ENCODE data around the gene MVB12A. TPM values are rescaled to one million over a fixed set of nuclear protein-coding genes. Genes with fewer than 3 reads are reported as not detected.
A peak's percentile ranks its signal among the peaks of the same experiment; 100 is the strongest.

The MVB12A gene
- polyA plus RNA-seq, 3 donors: 43.2 to 47.8 (median 43.7) TPM

DNA sequence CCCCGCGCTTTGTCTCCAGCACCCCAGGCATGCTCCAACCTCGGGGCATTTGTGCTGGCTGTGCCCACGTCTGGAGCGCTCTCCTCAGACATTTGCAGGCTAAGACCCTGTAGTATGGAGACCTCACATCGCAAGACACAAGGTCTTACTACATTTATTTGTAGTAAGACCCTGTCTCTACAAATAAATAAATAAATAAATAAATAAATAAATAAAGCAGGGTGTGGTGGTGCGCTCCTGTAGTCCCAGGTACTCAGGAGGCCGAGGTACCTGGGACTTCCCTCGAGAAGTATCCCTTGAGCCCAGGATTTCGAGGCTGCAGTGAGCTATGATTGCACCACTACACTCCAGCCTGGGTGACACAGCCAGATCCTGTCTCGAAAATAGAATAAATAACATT, 36.3 kb downstream of the MVB12A start:
- TF ChIP-seq, protein P1, sequence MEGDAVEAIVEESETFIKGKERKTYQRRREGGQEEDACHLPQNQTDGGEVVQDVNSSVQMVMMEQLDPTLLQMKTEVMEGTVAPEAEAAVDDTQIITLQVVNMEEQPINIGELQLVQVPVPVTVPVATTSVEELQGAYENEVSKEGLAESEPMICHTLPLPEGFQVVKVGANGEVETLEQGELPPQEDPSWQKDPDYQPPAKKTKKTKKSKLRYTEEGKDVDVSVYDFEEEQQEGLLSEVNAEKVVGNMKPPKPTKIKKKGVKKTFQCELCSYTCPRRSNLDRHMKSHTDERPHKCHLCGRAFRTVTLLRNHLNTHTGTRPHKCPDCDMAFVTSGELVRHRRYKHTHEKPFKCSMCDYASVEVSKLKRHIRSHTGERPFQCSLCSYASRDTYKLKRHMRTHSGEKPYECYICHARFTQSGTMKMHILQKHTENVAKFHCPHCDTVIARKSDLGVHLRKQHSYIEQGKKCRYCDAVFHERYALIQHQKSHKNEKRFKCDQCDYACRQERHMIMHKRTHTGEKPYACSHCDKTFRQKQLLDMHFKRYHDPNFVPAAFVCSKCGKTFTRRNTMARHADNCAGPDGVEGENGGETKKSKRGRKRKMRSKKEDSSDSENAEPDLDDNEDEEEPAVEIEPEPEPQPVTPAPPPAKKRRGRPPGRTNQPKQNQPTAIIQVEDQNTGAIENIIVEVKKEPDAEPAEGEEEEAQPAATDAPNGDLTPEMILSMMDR (IDR thresholded peaks at IDR 0.05): no peak
- no peak for DNase-seq
- H3K27me3 Mint-ChIP-seq (ENCODE audit: low read depth in 3 of 3): peaks cover 47 to 56% (median 50%) of the 10 kb centered on the region in 3 donors
- H4K20me1 ChIP-seq (ENCODE audit: insufficient read depth, low read length): no peaks in the 10 kb centered on the region
- 82% methylated on average over 6 of the region's 11 CpGs for WGBS (ENCODE audit: insufficient coverage)
- H3K9ac ChIP-seq (ENCODE audit: insufficient read depth, low read length, poor library complexity, severe bottlenecking): no peak overlapping the region
- H3K36me3 Mint-ChIP-seq: no peaks in the 10 kb centered on the region
- intact Hi-C loops (cut with micrococcal nuclease): no loop called here
- no peaks in the 10 kb centered on the region for H3K36me3 ChIP-seq (replicated peaks in 1 of 2; ENCODE audit: control insufficient read depth in 1 of 2, insufficient read depth in 2 of 2, low read length in 2 of 2)
- peaks cover 2 to 10% (median 9%) of the 10 kb centered on the region in 7 donors for H3K9me3 Mint-ChIP-seq
- H3K27ac ChIP-seq (ENCODE audit: low read depth in 1 of 2, low read length in 2 of 2): no peak overlapping the region
- peaks cover 3 to 4% of the 10 kb centered on the region in 2 donors for H3K4me1 ChIP-seq (ENCODE audit: control insufficient read depth in 1 of 2, insufficient read depth in 2 of 2, low read length in 2 of 2)
- peaks cover 22 to 43% of the 10 kb centered on the region in 2 donors for H3K27me3 ChIP-seq (ENCODE audit: control insufficient read depth in 2 of 2, insufficient read depth in 2 of 2, low read length in 2 of 2)
- H2AFZ ChIP-seq (ENCODE audit: insufficient read depth, low read depth, low read length, poor library complexity, severe bottlenecking): no peak overlapping the region
- no peaks in the 10 kb centered on the region for H3K79me2 ChIP-seq (ENCODE audit: insufficient read depth, low read length)
- H3K9me3 ChIP-seq (replicated peaks in 1 of 2; ENCODE audit: control insufficient read depth in 1 of 2, insufficient read depth in 1 of 2, low read length in 2 of 2): peaks cover 3 to 4% of the 10 kb centered on the region in 2 donors
- H3K4me3 ChIP-seq (replicated peaks in 1 of 3; ENCODE audit: low read depth in 2 of 3, low read length in 3 of 3): no peak overlapping the region
- H3K4me3 Mint-ChIP-seq: peak overlapping the region in 1 of 2 donors; percentile 80
- peaks cover 7% of the 10 kb centered on the region for H3K4me1 Mint-ChIP-seq
- H3K4me2 ChIP-seq (replicated peaks; ENCODE audit: extremely low read depth, low read length, poor library complexity, severe bottlenecking): no peak overlapping the region
- H3K27ac Mint-ChIP-seq: no peak overlapping the region

DNA sequence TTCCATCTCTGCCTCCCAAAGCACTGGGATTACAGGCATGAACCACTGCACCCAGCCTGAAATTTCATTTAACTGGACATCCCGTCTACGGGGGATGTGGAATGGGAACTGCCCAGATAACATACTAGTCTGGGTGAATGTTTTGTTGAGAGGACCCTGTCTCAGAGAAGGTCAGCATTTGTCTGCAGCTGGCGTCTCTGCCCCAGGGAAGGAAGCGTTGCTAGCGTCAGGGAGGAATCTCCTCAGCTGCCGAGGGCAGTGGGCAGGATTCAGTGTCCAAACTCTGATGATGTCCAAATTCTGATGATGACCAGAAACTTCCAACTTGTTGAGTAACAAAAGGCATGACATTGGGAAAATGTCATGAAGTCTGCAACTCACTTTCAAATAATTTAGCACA, 37.8 kb downstream of the MVB12A start:
- peaks cover 22 to 43% of the 10 kb centered on the region in 2 donors for H3K27me3 ChIP-seq (ENCODE audit: control insufficient read depth in 2 of 2, insufficient read depth in 2 of 2, low read length in 2 of 2)

More for the DNA sequence above, 37.8 kb downstream of the MVB12A start:
- Histone ChIP-seq H3K9me3 (replicated peaks in 1 of 2; ENCODE audit: control insufficient read depth in 1 of 2, insufficient read depth in 1 of 2, low read length in 2 of 2) (peaks cover 3 to 4% of the 10 kb centered on the region in 2 donors), H3K9ac (ENCODE audit: insufficient read depth, low read length, poor library complexity, severe bottlenecking) (no peak overlapping the region), H3K4me1 (ENCODE audit: control insufficient read depth in 1 of 2, insufficient read depth in 2 of 2, low read length in 2 of 2) (peaks cover 0 to 2% of the 10 kb centered on the region in 2 donors), H3K27ac (ENCODE audit: low read depth in 1 of 2, low read length in 2 of 2) (no peak overlapping the region), H3K79me2 (ENCODE audit: insufficient read depth, low read length) (no peaks in the 10 kb centered on the region), H4K20me1 (ENCODE audit: insufficient read depth, low read length) (no peaks in the 10 kb centered on the region), H3K4me3 (replicated peaks in 1 of 3; ENCODE audit: low read depth in 2 of 3, low read length in 3 of 3) (no peak overlapping the region), H2AFZ (ENCODE audit: insufficient read depth, low read depth, low read length, poor library complexity, severe bottlenecking) (no peak overlapping the region), H3K4me2 (replicated peaks; ENCODE audit: extremely low read depth, low read length, poor library complexity, severe bottlenecking) (no peak overlapping the region), H3K36me3 (replicated peaks in 1 of 2; ENCODE audit: control insufficient read depth in 1 of 2, insufficient read depth in 2 of 2, low read length in 2 of 2) (no peaks in the 10 kb centered on the region)
- no peak overlapping the region for H3K27ac Mint-ChIP-seq
- intact Hi-C loops (cut with micrococcal nuclease): no loop called here
- peaks cover 2 to 10% (median 9%) of the 10 kb centered on the region in 7 donors for H3K9me3 Mint-ChIP-seq
- WGBS (ENCODE audit: insufficient coverage): 82% methylated on average over 5 of the region's 6 CpGs
- no peaks in the 10 kb centered on the region for H3K36me3 Mint-ChIP-seq
- H3K4me1 Mint-ChIP-seq: peaks cover 3% of the 10 kb centered on the region
- DNase-seq: no peak
- TF ChIP-seq, protein P1 (IDR thresholded peaks at IDR 0.05): no peak
- peaks cover 44 to 62% (median 56%) of the 10 kb centered on the region in 3 donors for H3K27me3 Mint-ChIP-seq (ENCODE audit: low read depth in 3 of 3)
- H3K4me3 Mint-ChIP-seq: peak overlapping the region in 1 of 2 donors; percentile 60

Measured in CD14-positive monocyte (primary cell).